Activated CD4-positive, alpha-beta memory T cell treated with anti-CD3 and anti-CD28 coated beads for 36 hours (primary cell): ENCODE data around the gene NR1I2. TPM values are rescaled to one million over a fixed set of nuclear protein-coding genes. Genes with fewer than 3 reads are reported as not detected.

ENCODE experiments used
- CTCF ChIA-PET: fragments of 350-600 bp; sonication (Branson Sonifier 250); formaldehyde crosslinking; loops from one replicate; lab custom pipeline; 2021; ENCODE audit warnings: antibody characterized with exemption, inconsistent platforms; lab: Charles Lee
- POLR2A ChIA-PET: fragments of 350-600 bp; sonication (Branson Sonifier 250); formaldehyde crosslinking; loops from one replicate; lab custom pipeline; 2021; ENCODE audit warnings: antibody characterized with exemption; lab: Charles Lee
- DNase-seq: peaks from one replicate; pipeline ENCODE4 v3.0.0-alpha.2; 2020
- H3K27ac Mint-ChIP-seq: one replicate; pipeline ENCODE4 v1.8.0; 2021; ENCODE audit warnings: mixed read lengths
- H3K27me3 Mint-ChIP-seq: one replicate; pipeline ENCODE4 v1.8.0; 2021; ENCODE audit warnings: mixed read lengths
- H3K36me3 Mint-ChIP-seq: one replicate; pipeline ENCODE4 v1.8.0; 2021; ENCODE audit warnings: mixed read lengths
- H3K4me1 Mint-ChIP-seq: one replicate; pipeline ENCODE4 v1.8.0; 2021; ENCODE audit warnings: low read depth, mixed read lengths
- H3K4me3 Mint-ChIP-seq: one replicate; pipeline ENCODE4 v1.8.0; 2021; ENCODE audit warnings: mild to moderate bottlenecking, mixed read lengths
- H3K9me3 Mint-ChIP-seq: one replicate; pipeline ENCODE4 v1.8.0; 2021; ENCODE audit warnings: mixed read lengths
- intact Hi-C: fragments of 100-400 bp; cut with micrococcal nuclease; formaldehyde crosslinking; loops from one replicate; pipeline ENCODE4 v1.15.1; 2023
- total RNA-seq, 2 experiments: library from RNA; stranded (reverse); gene quantifications; one replicate each; pipeline ENCODE4 v1.2.3, GENCODE V29; 2021

NR1I2 gene
- under 1 TPM; 0.36 to 0.39 TPM for total RNA-seq

DNA sequence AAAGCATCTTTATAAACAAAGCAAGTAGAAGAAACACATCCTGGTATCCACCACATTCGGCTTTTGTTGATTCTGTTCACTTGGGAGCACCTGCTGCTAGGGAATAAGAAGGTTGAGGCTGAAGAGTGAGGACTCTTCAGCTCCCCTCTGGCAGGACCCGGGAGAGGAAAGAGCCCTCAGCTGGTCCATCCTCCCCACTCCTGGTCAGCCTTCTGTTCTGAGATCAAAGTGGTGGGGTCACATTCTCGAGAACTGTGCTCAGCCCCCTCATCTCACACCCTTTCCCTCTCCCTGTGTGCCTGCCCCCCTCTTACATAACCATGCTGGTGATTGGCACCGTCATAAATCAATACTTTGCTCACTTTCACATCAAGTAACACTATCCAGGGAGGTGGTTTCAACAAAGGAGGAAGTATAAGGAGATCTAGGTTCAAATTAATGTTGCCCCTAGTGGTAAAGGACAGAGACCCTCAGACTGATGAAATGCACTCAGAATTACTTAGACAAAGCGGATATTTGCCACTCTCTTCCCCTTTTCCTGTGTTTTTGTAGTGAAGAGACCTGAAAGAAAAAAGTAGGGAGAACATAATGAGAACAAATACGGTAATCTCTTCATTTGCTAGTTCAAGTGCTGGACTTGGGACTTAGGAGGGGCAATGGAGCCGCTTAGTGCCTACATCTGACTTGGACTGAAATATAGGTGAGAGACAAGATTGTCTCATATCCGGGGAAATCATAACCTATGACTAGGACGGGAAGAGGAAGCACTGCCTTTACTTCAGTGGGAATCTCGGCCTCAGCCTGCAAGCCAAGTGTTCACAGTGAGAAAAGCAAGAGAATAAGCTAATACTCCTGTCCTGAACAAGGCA lies at the start of gene NR1I2:
Gene NR1I2 (plus strand): TSS at position 772 of the 869 bp plus-strand sequence.
- ChIA-PET POLR2A (no interaction called here), CTCF (no interaction called here)
- Mint-ChIP-seq H3K9me3 (peaks cover under 1% of the 10 kb centered on the region), H3K4me3 (no peak within 1 kb of the TSS), H3K27ac (no peak within 1 kb of the TSS), H3K4me1 (peaks cover 4% of the 10 kb centered on the region), H3K36me3 (no peaks in the 10 kb centered on the region), H3K27me3 (no peaks in the 10 kb centered on the region)
- intact Hi-C loops: no loop called here
- DNase-seq: no peak

DNA sequence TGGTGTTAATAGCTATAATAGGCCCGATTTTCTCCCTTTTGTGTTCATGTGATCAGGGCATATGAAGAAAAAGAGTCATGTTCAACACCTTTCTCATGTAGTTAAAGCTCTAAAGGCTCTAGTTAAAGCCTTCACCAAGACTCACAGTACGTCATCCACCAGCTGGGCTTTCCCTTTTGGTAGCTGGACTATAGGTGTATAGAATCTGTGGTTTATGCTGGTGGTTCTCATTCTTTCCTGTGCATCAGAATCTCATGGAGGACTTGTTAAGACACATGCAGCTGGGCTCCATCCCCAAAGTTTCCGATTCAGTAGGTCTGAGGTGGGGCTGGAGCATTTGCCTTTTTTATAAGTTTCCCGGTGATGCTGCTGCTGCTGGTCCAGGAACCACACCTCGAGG lies 48.1 kb upstream of the NR1I2 start:
- Mint-ChIP-seq H3K9me3 (no peaks in the 10 kb centered on the region), H3K4me3 (no peak overlapping the region), H3K27ac (no peak overlapping the region), H3K4me1 (peaks cover 2% of the 10 kb centered on the region), H3K27me3 (no peaks in the 10 kb centered on the region), H3K36me3 (no peaks in the 10 kb centered on the region)
- DNase-seq: no peak
- POLR2A ChIA-PET: no interaction called here
- CTCF ChIA-PET: no interaction called here
- intact Hi-C loops: no loop called here

DNA sequence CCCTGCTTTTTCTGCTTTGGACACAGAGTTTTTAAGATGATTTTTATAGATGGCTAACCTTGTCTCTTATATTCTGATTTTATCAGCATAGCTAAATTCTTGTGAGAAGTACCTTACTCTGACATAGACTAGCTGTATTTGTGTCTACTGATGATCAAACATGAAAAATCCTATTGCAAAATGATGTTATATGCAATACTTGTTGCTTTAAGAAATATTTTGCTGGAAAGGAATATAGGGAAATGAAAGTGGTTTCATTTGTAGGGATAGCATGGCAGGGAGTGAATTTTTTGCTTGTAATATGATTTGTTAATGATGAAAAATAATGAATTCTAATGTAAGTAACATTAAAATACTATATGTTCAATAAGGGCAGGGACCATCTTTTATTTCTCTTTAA lies 43.2 kb upstream of the NR1I2 start:
- no peaks in the 10 kb centered on the region for H3K9me3 Mint-ChIP-seq

DNA sequence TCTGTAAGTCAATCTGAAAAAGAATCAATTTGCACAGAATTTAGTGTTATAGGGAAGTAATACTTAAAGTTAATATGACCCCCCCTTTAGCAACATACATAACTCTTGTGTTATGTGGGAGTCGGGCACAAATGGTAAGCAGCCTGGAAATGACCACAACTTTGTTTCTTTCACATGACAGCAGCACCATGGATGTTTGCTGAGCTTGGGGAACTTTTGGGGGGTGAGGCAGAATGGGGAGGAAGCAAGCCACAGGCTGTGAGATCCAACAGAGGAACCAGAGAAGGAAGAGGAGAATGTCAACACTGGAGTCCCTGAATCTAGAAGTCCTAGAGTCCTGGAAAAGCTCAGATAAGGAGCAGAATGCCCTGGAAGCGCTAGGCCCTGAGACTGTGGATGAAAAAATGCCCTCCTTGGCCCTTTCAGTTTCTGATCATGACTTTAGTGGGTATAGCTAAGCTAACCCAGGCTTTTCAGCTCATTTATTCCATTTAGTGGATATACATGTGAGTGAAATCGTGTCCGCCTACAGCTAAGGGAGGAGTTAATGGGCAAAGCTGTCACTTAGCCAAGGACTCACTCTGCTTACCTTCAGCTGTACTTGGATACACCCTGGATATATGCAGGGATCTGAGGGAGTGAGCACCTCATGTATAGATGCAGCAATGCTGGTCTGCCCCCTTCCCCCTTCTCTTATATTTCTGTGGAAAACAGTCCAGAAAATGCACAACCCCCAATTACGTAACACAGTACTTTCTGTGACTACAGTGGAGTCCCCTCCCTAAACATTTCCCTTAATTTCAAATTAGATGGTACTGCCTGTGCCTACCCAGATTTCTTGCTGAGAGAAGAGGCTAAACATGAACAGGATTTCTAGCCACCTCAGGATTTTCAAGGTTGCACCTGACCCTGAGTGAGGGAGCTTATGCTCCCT lies 40.0 kb upstream of the NR1I2 start:
- CTCF ChIA-PET: no interaction called here
- POLR2A ChIA-PET: no interaction called here
- Mint-ChIP-seq H3K4me3 (no peak overlapping the region), H3K36me3 (no peaks in the 10 kb centered on the region), H3K27ac (no peak overlapping the region), H3K27me3 (peaks cover 15% of the 10 kb centered on the region), H3K9me3 (no peaks in the 10 kb centered on the region), H3K4me1 (no peaks in the 10 kb centered on the region)
- intact Hi-C loops: no loop called here
- no peak for DNase-seq

More for the DNA sequence above, 43.2 kb upstream of the NR1I2 start:
- intact Hi-C loops: no loop called here
- CTCF ChIA-PET: no interaction called here
- no peaks in the 10 kb centered on the region for H3K4me1 Mint-ChIP-seq
- POLR2A ChIA-PET: no interaction called here
- DNase-seq: no peak
- H3K36me3 Mint-ChIP-seq: no peaks in the 10 kb centered on the region
- H3K4me3 Mint-ChIP-seq: no peak overlapping the region
- no peak overlapping the region for H3K27ac Mint-ChIP-seq
- H3K27me3 Mint-ChIP-seq: peaks cover 13% of the 10 kb centered on the region

DNA sequence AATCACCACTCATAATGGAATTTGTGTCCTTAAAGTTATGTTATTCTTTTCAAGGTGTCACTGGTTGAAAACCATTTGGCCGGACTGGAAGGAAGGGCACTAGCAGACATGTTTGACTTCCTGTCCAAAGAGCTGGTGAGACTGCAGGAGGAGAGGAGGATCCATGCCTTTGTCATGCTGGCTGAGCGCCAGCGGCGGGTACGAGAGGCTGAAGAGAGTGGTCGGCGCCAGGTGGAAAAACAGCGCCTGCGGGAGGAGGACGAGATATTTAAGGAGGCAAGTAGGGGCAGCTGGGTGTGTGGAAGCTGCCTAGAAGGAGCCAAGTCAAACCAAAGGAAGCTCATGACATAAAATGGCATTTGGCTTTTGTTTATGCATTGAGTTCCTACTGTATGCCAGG lies 38.0 kb upstream of the NR1I2 start:
- no peak overlapping the region for H3K4me3 Mint-ChIP-seq
- H3K27me3 Mint-ChIP-seq: peaks cover 21% of the 10 kb centered on the region
- H3K27ac Mint-ChIP-seq: no peak overlapping the region
- H3K9me3 Mint-ChIP-seq: no peaks in the 10 kb centered on the region
- no peaks in the 10 kb centered on the region for H3K36me3 Mint-ChIP-seq
- intact Hi-C loops: no loop called here
- no peaks in the 10 kb centered on the region for H3K4me1 Mint-ChIP-seq
- POLR2A ChIA-PET: no interaction called here
- no peak for DNase-seq
- CTCF ChIA-PET: no interaction called here

DNA sequence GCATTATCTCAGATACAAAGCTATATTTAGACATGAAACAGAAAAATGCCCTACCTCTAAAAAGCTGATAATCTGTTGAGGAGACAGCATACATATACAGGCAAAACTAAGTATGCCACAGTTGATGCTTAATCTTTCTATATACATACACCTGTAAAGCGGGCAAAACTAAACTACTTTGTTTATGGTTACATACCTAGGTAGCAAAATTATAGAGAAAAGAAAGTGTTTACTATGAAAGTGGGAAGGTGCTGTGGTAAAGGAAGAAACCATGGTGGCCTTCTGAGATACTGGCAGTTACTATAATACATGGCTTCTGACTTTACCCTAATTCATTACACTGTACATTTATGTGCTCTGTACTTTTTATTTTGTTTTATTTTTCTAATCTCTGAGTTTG lies 36.0 kb upstream of the NR1I2 start:
- intact Hi-C loops: no loop called here
- Mint-ChIP-seq H3K4me1 (no peaks in the 10 kb centered on the region), H3K9me3 (no peaks in the 10 kb centered on the region), H3K36me3 (no peaks in the 10 kb centered on the region), H3K4me3 (no peak overlapping the region), H3K27me3 (peaks cover 18% of the 10 kb centered on the region), H3K27ac (no peak overlapping the region)
- ChIA-PET CTCF (no interaction called here), POLR2A (no interaction called here)
- no peak for DNase-seq

DNA sequence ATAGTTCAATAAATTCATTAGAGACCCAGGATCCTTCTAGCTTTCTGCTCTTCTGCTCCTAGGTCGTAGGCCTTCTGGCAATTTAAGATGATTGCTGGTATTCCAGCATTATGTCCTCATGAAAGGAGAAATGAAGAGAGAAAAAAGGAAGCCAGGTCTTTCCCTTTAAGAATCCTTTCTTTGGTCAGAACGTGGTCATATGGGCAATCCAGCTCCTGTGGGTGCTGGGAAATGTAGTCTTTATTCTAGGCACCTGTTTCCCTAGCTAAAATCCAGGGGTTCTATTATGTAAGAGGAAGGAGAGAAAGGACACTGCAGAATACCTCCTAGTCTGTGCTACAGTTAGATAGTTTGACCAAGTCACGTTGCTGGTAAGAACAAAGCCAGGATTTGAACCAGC lies 35.5 kb upstream of the NR1I2 start:
- CTCF ChIA-PET: no interaction called here
- no peaks in the 10 kb centered on the region for H3K36me3 Mint-ChIP-seq
- no peaks in the 10 kb centered on the region for H3K4me1 Mint-ChIP-seq
- no peak overlapping the region for H3K4me3 Mint-ChIP-seq
- POLR2A ChIA-PET: no interaction called here
- H3K27ac Mint-ChIP-seq: no peak overlapping the region
- H3K9me3 Mint-ChIP-seq: no peaks in the 10 kb centered on the region
- peaks cover 18% of the 10 kb centered on the region for H3K27me3 Mint-ChIP-seq
- DNase-seq: no peak
- intact Hi-C loops: no loop called here

DNA sequence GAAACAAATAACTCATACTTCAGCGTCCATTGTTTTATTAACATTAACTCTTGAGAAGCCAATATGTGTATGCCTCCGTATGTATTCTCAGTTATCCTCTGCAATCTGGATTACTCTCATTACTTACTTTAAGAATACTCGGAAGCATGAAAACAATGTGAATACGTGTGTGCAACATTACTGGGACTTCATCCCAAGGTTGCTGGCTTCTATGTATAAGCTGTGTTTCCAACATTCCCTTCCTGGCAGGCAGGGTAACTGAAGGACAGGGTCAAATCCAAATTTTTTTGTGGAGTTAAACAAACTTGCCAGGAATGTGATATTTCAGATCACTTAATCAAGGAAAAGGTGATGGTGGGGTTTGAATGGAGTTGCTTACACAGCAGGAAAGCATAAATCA lies 34.5 kb upstream of the NR1I2 start:
- Mint-ChIP-seq H3K4me3 (no peak overlapping the region), H3K4me1 (no peaks in the 10 kb centered on the region), H3K9me3 (no peaks in the 10 kb centered on the region), H3K27ac (no peak overlapping the region), H3K27me3 (peaks cover 17% of the 10 kb centered on the region), H3K36me3 (no peaks in the 10 kb centered on the region)
- CTCF ChIA-PET: interaction anchor here (0.8 kb wide), 1 partner anchor 83 kb away, joined by 3 read pairs; no protein-coding TSS in a partner anchor
- DNase-seq: no peak
- POLR2A ChIA-PET: no interaction called here
- intact Hi-C loops: no loop called here

DNA sequence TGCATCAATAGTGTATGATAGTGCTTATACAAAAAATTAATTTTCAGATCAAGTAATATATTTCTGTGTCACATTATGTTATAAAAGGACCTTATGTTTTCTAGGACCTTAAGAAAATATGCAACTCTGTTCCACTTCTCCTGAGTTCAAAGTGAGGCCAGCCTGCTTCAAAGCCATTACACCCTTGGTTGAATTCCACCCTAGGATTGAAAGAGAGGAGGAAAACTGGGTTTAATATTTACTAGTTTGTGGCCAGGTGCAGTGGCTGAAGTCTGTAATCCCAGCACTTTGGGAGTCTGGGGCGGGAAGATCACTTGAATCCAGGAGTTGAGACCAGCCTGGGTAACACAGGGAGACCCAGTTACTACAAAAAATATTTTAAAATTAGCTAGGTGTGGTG lies 32.9 kb upstream of the NR1I2 start:
- CTCF ChIA-PET: no interaction called here
- Mint-ChIP-seq H3K27ac (no peak overlapping the region), H3K9me3 (peaks cover 8% of the 10 kb centered on the region), H3K27me3 (peaks cover 13% of the 10 kb centered on the region), H3K4me3 (no peak overlapping the region), H3K36me3 (no peaks in the 10 kb centered on the region), H3K4me1 (no peaks in the 10 kb centered on the region)
- intact Hi-C loops: no loop called here
- POLR2A ChIA-PET: no interaction called here
- no peak for DNase-seq

DNA sequence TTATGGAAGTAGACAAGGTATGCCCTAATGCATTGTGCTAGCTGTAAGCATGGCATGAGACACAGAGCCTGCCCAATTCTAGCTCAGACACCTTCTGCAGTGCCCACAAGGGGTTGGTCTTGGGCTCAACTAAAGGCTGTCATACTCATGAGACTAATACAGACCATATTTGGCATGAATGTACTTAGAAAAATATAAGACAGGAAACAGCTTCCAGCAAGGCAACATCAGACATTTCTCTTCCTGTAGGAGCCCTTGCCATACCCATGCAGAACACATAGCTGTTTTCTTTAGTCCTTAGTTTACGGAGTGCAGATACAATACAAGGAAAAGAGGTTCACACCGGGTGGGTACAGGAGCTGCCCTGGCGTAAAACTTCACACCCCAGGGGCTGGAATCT lies 30.5 kb upstream of the NR1I2 start:
- ChIA-PET POLR2A (interaction anchor here (0.8 kb wide), 1 partner anchor 16 kb away, joined by 3 read pairs; no protein-coding TSS in a partner anchor), CTCF (no interaction called here)
- H3K36me3 Mint-ChIP-seq: no peaks in the 10 kb centered on the region
- H3K27me3 Mint-ChIP-seq: peaks cover 22% of the 10 kb centered on the region
- no peak for DNase-seq
- H3K4me1 Mint-ChIP-seq: no peaks in the 10 kb centered on the region
- peaks cover 8% of the 10 kb centered on the region for H3K9me3 Mint-ChIP-seq
- no peak overlapping the region for H3K27ac Mint-ChIP-seq
- intact Hi-C loops: no loop called here
- no peak overlapping the region for H3K4me3 Mint-ChIP-seq

DNA sequence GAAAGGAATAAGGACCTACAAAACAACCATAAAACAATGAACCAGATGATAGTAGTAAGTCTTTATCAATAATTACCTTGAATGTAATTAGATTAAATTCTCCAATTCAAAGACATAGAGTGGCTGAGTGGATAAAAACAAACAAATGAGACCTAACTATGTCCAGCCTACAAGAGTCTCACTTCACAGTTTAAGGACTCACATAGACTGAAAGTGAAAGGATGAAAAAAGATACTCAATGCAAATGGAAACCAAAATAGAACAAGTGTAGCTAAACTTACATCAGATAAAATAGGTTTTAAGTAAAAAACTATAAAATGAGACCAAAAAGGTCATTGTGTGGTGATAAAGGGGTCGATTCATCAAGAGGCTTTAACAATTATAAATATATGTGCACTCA lies 21.9 kb upstream of the NR1I2 start:
- no peak overlapping the region for H3K27ac Mint-ChIP-seq
- H3K36me3 Mint-ChIP-seq: no peaks in the 10 kb centered on the region
- peaks cover 3% of the 10 kb centered on the region for H3K9me3 Mint-ChIP-seq
- ChIA-PET CTCF (no interaction called here), POLR2A (no interaction called here)
- H3K27me3 Mint-ChIP-seq: peaks cover 14% of the 10 kb centered on the region
- intact Hi-C loops: no loop called here
- no peak for DNase-seq
- H3K4me1 Mint-ChIP-seq: no peaks in the 10 kb centered on the region
- H3K4me3 Mint-ChIP-seq: no peak overlapping the region

DNA sequence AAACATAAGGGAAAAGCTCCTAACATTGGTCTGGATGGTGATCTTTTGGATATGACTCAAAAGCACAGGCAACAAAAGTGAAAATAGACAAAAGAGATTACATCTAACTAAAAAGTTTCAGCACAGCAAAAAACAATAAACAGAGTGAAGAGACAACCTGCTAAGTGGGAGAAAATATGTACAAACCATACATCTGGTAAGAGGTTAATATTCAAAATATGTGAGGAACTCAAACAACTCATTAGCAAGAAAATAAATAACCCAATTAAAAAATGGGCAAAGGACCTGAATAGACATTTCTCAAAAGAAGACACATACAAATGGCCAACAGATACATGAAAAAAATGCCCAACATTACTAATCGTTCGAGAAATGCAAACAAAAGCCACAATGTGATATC lies 19.0 kb upstream of the NR1I2 start:
- H3K9me3 Mint-ChIP-seq: peaks cover 3% of the 10 kb centered on the region
- no peaks in the 10 kb centered on the region for H3K4me1 Mint-ChIP-seq
- ChIA-PET POLR2A (no interaction called here), CTCF (no interaction called here)
- H3K27me3 Mint-ChIP-seq: peaks cover 16% of the 10 kb centered on the region
- no peak for DNase-seq
- H3K4me3 Mint-ChIP-seq: no peak overlapping the region
- H3K27ac Mint-ChIP-seq: no peak overlapping the region
- no peaks in the 10 kb centered on the region for H3K36me3 Mint-ChIP-seq
- intact Hi-C loops: no loop called here
